Fibroblast of lung (primary cell): Measurements from ENCODE around the gene RSPH1. TPM values are rescaled to one million over a fixed set of nuclear protein-coding genes. Genes with fewer than 3 reads are reported as not detected.

Experiments
- DNase-seq, 2 donors: peaks; one replicate each; pipeline versions ENCODE4 v3.0.0 to v3.0.0-alpha.2; 2010; ENCODE audit warnings: low read depth in 2 of 2
- H2AFZ ChIP-seq: 2 replicates; pipeline ENCODE4 v1.5.1; 2012; ENCODE audit warnings: low read length, control low read depth, inconsistent platforms
- H3K27ac ChIP-seq: 2 replicates; pipeline ENCODE4 v1.5.1; 2011; ENCODE audit warnings: low read length, control low read depth; ENCODE audit not compliant: insufficient read depth
- H3K27me3 ChIP-seq: 2 replicates; pipeline ENCODE4 v1.5.1; 2011; ENCODE audit warnings: mild to moderate bottlenecking, low read length; ENCODE audit not compliant: control insufficient read depth, insufficient read depth
- H3K36me3 ChIP-seq: 2 replicates; pipeline ENCODE4 v1.5.1; 2011; ENCODE audit warnings: low read length; ENCODE audit not compliant: control insufficient read depth, insufficient read depth
- H3K4me1 ChIP-seq: 2 replicates; pipeline ENCODE4 v1.5.1; 2011; ENCODE audit warnings: low read length; ENCODE audit not compliant: control insufficient read depth, insufficient read depth; ENCODE audit errors: extremely low read depth
- H3K4me2 ChIP-seq: 2 replicates; pipeline ENCODE4 v1.5.1; 2011; ENCODE audit warnings: low read length, control low read depth; ENCODE audit not compliant: insufficient read depth; ENCODE audit errors: extremely low read depth
- H3K4me3 ChIP-seq, 4 experiments: fragments of 200-600 bp in 1 of 4; sonication (generic) in 1 of 4; replicated peaks in 1 of 4; 2 replicates each; pipeline ENCODE4 v1.5.1; 2011 to 2016; ENCODE audit warnings: low read length in 4 of 4, low read depth in 3 of 4, mild to moderate bottlenecking in 3 of 4, control low read depth in 2 of 4, inconsistent platforms in 1 of 4, mixed read lengths in 1 of 4; ENCODE audit not compliant: insufficient read depth in 1 of 4; ENCODE audit errors: control extremely low read depth in 1 of 4
- H3K79me2 ChIP-seq: 2 replicates; pipeline ENCODE4 v1.5.1; 2012; ENCODE audit warnings: mild to moderate bottlenecking, low read length, inconsistent platforms; ENCODE audit not compliant: control insufficient read depth, insufficient read depth
- H3K9ac ChIP-seq: 2 replicates; pipeline ENCODE4 v1.5.1; 2011; ENCODE audit warnings: mild to moderate bottlenecking, low read length, control low read depth; ENCODE audit not compliant: insufficient read depth
- H3K9me3 ChIP-seq: 2 replicates; pipeline ENCODE4 v1.5.1; 2012; ENCODE audit warnings: low read depth, low read length; ENCODE audit not compliant: control insufficient read depth, insufficient read depth
- H4K20me1 ChIP-seq: 2 replicates; pipeline ENCODE4 v1.5.1; 2011; ENCODE audit warnings: low read length; ENCODE audit not compliant: control insufficient read depth, insufficient read depth; ENCODE audit errors: extremely low read depth
- CTCF ChIP-seq, 2 donors: IDR thresholded peaks in 1 of 2; conservative IDR thresholded peaks in 1 of 2; 1 replicate in 1 of 2; 2 replicates in 1 of 2; pipeline ENCODE4 v1.5.1; 2011 to 2012; ENCODE audit warnings: low read length in 2 of 2, control low read depth in 1 of 2, inconsistent platforms in 1 of 2, low read depth in 1 of 2, mild to moderate bottlenecking in 1 of 2
- EZH2 ChIP-seq: IDR thresholded peaks from 2 replicates; pipeline ENCODE4 v1.5.1; 2012; ENCODE audit warnings: low read length, control low read depth, mild to moderate bottlenecking; ENCODE audit errors: missing control alignments
- polyA plus RNA-seq, 2 donors: library from polyadenylated mRNA; depleted of rRNA in 1 of 2; stranded (reverse) in 1 of 2; unstranded in 1 of 2; fragments of >200 nt; gene quantifications; 2 replicates each; pipeline ENCODE4 v1.2.1, GENCODE V29; 2011 to 2012; ENCODE audit warnings: missing spikeins in 1 of 2
- total RNA-seq: library from RNA; depleted of rRNA; stranded (reverse); fragments of >200 nt; gene quantifications from 2 replicates; pipeline ENCODE4 v1.2.1, GENCODE V29; 2014

The RSPH1 gene
- total and polyA plus RNA-seq, 2 donors (not counting 1 experiment from before 2014, with no cell fraction given) = not detected

GRCh38 chr21:42524341-42525028 is 28.5 kb upstream of the RSPH1 start:
- H3K9me3 ChIP-seq = no peaks in the 10 kb centered on the region
- peak overlapping the region; percentile 4 to 35 (median 17) for H3K4me3 ChIP-seq
- no peaks in the 10 kb centered on the region for H3K79me2 ChIP-seq
- TF ChIP-seq CTCF (conservative IDR thresholded peaks at IDR 0.05 in 1 of 2, IDR thresholded peaks at IDR 0.05 in 1 of 2; ENCODE audit: low read depth in 1 of 2, low read length in 2 of 2) (no peak), EZH2 (no peak)
- no peaks in the 10 kb centered on the region for H4K20me1 ChIP-seq
- peak overlapping the region; percentile 75 for H3K4me2 ChIP-seq
- peak; percentile 56 to 86 for DNase-seq
- H3K27ac ChIP-seq = peak overlapping the region; percentile 60
- H3K36me3 ChIP-seq = no peaks in the 10 kb centered on the region
- H3K27me3 ChIP-seq = no peaks in the 10 kb centered on the region
- peaks cover 7% of the 10 kb centered on the region for H3K4me1 ChIP-seq
- peak overlapping the region; percentile 21 for H2AFZ ChIP-seq
- H3K9ac ChIP-seq = no peak overlapping the region

- Histone ChIP-seq H2AFZ (no peak overlapping the region), H3K9ac (no peak overlapping the region), H3K9me3 (no peaks in the 10 kb centered on the region), H4K20me1 (no peaks in the 10 kb centered on the region), H3K36me3 (no peaks in the 10 kb centered on the region), H3K4me1 (peaks cover 7% of the 10 kb centered on the region), H3K4me2 (peak overlapping the region; percentile 75), H3K79me2 (no peaks in the 10 kb centered on the region), H3K27ac (peak overlapping the region; percentile 60), H3K27me3 (no peaks in the 10 kb centered on the region), H3K4me3 (no peak overlapping the region)
- DNase-seq = no peak
- TF ChIP-seq EZH2 = no peak
- TF ChIP-seq CTCF (conservative IDR thresholded peaks at IDR 0.05 in 1 of 2, IDR thresholded peaks at IDR 0.05 in 1 of 2; ENCODE audit: low read depth in 1 of 2, low read length in 2 of 2) = no peak
Measured at GRCh38 chr21:42523941-42524340, 27.9 kb upstream of the RSPH1 start.

GRCh38 chr21:42523211-42523610 is 27.2 kb upstream of the RSPH1 start:
- no peak overlapping the region for H2AFZ ChIP-seq
- H3K4me2 ChIP-seq = no peak overlapping the region
- peaks cover 7% of the 10 kb centered on the region for H3K4me1 ChIP-seq
- no peaks in the 10 kb centered on the region for H3K36me3 ChIP-seq
- TF ChIP-seq CTCF (conservative IDR thresholded peaks at IDR 0.05 in 1 of 2, IDR thresholded peaks at IDR 0.05 in 1 of 2; ENCODE audit: low read depth in 1 of 2, low read length in 2 of 2) = no peak
- TF ChIP-seq EZH2 = no peak
- no peaks in the 10 kb centered on the region for H4K20me1 ChIP-seq
- H3K79me2 ChIP-seq = no peaks in the 10 kb centered on the region
- no peak overlapping the region for H3K4me3 ChIP-seq
- no peak for DNase-seq
- no peak overlapping the region for H3K27ac ChIP-seq
- H3K9ac ChIP-seq = no peak overlapping the region
- no peaks in the 10 kb centered on the region for H3K27me3 ChIP-seq
- H3K9me3 ChIP-seq = no peaks in the 10 kb centered on the region
